ENCODE data around the gene ADNP. TPM values are rescaled to one million over a fixed set of nuclear protein-coding genes. Genes with fewer than 3 reads are reported as not detected.
"Not testable (repeated sequence)": the region's sequence is repeated elsewhere in the genome, so short reads cannot be mapped to it uniquely, and the experiment has no call there.

ADNP gene
- total RNA-seq, 4 donors from 2014 or later = 29.2 to 47.5 (median 32.8) TPM

DNA sequence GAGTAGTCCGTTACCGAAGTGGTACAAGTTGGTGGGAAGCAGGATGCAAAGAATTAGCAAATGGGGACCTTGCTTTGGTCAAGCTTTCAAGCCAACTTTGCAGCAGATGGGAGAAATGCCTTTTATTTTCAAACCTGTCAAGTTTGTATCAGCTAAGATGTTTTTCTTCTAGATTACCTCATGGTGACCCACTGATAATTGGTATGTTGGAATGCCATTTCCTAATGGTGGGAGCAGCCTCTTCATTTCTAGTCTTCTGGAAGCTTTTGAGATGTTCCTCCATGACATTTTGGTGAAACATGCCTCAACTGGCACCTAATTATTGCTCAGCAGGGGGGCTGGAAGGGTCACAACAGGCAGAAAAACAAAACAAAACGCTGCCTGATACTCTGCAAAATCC, 43.7 kb downstream of the ADNP start:
- no peak for TF ChIP-seq POLR2A (IDR thresholded peaks at IDR 0.05)
- TF ChIP-seq, protein P1, sequence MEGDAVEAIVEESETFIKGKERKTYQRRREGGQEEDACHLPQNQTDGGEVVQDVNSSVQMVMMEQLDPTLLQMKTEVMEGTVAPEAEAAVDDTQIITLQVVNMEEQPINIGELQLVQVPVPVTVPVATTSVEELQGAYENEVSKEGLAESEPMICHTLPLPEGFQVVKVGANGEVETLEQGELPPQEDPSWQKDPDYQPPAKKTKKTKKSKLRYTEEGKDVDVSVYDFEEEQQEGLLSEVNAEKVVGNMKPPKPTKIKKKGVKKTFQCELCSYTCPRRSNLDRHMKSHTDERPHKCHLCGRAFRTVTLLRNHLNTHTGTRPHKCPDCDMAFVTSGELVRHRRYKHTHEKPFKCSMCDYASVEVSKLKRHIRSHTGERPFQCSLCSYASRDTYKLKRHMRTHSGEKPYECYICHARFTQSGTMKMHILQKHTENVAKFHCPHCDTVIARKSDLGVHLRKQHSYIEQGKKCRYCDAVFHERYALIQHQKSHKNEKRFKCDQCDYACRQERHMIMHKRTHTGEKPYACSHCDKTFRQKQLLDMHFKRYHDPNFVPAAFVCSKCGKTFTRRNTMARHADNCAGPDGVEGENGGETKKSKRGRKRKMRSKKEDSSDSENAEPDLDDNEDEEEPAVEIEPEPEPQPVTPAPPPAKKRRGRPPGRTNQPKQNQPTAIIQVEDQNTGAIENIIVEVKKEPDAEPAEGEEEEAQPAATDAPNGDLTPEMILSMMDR (IDR thresholded peaks at IDR 0.05) = no peak
- WGBS, 2 donors = 92 to 93% methylated on average over 3 of the region's 3 CpGs
- Histone ChIP-seq H3K9me3 (no peaks in the 10 kb centered on the region), H3K27ac (no peak overlapping the region), H3K27me3 (no peaks in the 10 kb centered on the region), H3K36me3 (peaks cover 0 to 50% (median 14%) of the 10 kb centered on the region in 3 donors), H3K4me3 (no peak overlapping the region), H3K4me1 (no peaks in the 10 kb centered on the region)
- no peak for DNase-seq
- intact Hi-C loops (cut with DNase I) = no loop called here

DNA sequence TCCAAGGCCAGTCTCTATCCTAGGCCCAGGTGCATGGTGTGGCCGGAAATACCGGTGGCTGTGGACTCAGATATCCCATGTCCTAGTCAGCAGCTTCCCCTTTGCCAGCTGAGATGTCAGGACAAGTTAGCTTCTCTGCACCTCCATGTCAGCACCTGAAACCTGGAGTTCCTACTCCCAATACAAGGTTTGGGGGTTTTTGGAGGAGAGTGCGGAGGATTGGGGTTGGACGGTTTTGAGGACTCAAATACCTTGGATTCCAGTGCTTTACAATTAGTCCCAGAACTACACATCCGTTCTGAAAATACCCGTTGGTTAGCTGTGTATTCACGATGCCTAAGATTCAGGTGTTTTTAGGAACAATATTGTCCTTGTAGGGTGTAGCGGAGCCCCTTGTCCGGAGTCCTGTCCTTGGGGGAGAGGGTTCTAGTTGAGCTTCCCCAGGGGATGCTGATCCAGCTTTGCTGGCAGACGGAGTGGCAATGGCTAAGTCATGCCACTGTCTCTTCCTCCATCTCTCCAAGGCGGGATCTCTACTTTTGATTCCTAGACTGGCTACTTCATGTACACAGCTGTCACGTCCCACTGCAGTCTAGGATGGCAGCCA, 45.0 kb downstream of the ADNP start:
- no peak for DNase-seq

DNA sequence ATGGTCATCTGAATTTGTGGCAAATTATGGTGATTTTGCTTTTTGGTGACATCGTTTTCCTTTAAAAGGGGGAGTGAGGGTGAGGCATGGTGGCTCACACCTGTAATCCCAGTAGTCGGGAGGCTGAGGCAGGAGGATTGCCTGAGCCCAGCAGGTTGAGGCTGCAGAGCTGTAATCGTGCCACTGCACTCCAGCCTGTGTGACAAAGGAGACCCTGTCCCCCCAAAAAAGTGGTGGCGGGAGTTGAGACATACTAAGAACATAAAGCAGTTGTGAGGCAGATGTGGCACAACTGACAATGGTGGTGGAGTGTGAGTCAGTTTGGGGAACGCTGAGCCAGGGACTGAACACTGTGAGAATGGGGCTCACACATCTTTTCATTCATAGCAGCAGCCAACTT, 45.5 kb downstream of the ADNP start:
- WGBS, 2 donors = 73% methylated on average over 5 of the region's 5 CpGs
- H3K27me3 ChIP-seq = no peaks in the 10 kb centered on the region
- DNase-seq = no peak
- peaks cover 0 to 32% (median 3%) of the 10 kb centered on the region in 3 donors for H3K36me3 ChIP-seq
- H3K4me1 ChIP-seq = no peaks in the 10 kb centered on the region
- intact Hi-C loops (cut with DNase I) = no loop called here
- no peak overlapping the region for H3K4me3 ChIP-seq
- no peak overlapping the region for H3K27ac ChIP-seq
- TF ChIP-seq POLR2A (IDR thresholded peaks at IDR 0.05) = no peak
- TF ChIP-seq, protein P1 (IDR thresholded peaks at IDR 0.05) = no peak
- no peaks in the 10 kb centered on the region for H3K9me3 ChIP-seq

More for the DNA sequence above, 45.0 kb downstream of the ADNP start:
- TF ChIP-seq, protein P1 (IDR thresholded peaks at IDR 0.05) = no peak
- TF ChIP-seq POLR2A (IDR thresholded peaks at IDR 0.05) = no peak
- H3K27ac ChIP-seq = no peak overlapping the region
- no peak overlapping the region for H3K4me3 ChIP-seq
- no peaks in the 10 kb centered on the region for H3K9me3 ChIP-seq
- peaks cover 0 to 37% (median 6%) of the 10 kb centered on the region in 3 donors for H3K36me3 ChIP-seq
- H3K27me3 ChIP-seq = no peaks in the 10 kb centered on the region
- 78 to 81% methylated on average over 10 to 11 of the region's 12 CpGs for WGBS, 2 donors
- H3K4me1 ChIP-seq = no peaks in the 10 kb centered on the region
- intact Hi-C loops (cut with DNase I) = no loop called here

DNA sequence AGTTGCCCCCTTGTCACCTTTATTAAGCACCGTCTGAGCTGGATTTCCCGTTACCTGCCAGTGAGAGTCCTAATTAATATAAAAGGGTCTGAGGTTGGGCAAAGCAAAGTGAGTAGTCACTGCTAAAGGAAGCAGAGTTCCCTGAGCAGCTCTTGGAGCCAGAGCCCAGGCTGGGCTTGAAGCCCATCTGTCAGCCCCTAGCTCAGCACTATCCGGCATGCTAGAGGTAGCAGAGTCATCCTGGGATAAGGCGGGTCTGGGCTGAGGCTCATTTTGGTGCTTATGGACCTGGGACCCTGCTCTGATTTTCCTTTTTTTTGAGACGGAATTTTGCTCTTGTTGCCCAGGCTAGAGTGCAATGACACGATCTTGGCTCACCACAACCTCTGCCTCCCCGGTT, 46.2 kb downstream of the ADNP start:
- intact Hi-C loops (cut with DNase I) = no loop called here
- Histone ChIP-seq H3K4me1 (no peaks in the 10 kb centered on the region), H3K27ac (no peak overlapping the region), H3K36me3 (peaks cover 0 to 25% (median 3%) of the 10 kb centered on the region in 3 donors), H3K9me3 (no peaks in the 10 kb centered on the region), H3K4me3 (no peak overlapping the region), H3K27me3 (no peaks in the 10 kb centered on the region)
- TF ChIP-seq POLR2A (IDR thresholded peaks at IDR 0.05) = no peak
- TF ChIP-seq, protein P1 (IDR thresholded peaks at IDR 0.05) = no peak
- DNase-seq = no peak
- WGBS, 2 donors = 70 to 86% methylated on average over 6 to 7 of the region's 7 CpGs

DNA sequence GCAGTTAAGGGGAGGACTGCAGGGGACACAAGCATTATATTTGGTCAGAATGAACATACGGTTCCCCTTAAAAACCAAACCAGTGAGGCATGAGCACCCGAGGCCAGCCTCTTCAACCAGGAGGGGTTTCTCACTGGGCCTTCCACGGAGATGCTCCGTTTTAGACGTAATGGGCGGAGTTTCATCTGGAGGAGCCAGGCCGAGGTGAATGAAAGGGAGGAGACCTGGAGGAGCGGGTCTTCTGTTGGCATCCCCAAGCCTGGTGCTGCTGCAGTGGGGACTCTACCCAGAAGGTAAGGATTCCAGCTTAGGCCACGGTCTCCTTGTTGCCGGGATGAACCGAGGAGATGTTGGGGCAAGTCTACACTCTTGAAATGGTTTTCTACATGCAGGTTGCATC, 47.4 kb downstream of the ADNP start:
- H3K4me3 ChIP-seq = no peak overlapping the region
- WGBS, 2 donors = 78 to 89% methylated on average over 5 to 7 of the region's 11 CpGs
- DNase-seq = no peak
- no peaks in the 10 kb centered on the region for H3K27me3 ChIP-seq
- H3K4me1 ChIP-seq = no peaks in the 10 kb centered on the region
- H3K9me3 ChIP-seq = no peaks in the 10 kb centered on the region
- TF ChIP-seq, protein P1 (IDR thresholded peaks at IDR 0.05) = no peak
- no peak for TF ChIP-seq POLR2A (IDR thresholded peaks at IDR 0.05)
- H3K27ac ChIP-seq = no peak overlapping the region
- intact Hi-C loops (cut with DNase I) = no loop called here
- peaks cover 0 to 14% (median 0%) of the 10 kb centered on the region in 3 donors for H3K36me3 ChIP-seq

DNA sequence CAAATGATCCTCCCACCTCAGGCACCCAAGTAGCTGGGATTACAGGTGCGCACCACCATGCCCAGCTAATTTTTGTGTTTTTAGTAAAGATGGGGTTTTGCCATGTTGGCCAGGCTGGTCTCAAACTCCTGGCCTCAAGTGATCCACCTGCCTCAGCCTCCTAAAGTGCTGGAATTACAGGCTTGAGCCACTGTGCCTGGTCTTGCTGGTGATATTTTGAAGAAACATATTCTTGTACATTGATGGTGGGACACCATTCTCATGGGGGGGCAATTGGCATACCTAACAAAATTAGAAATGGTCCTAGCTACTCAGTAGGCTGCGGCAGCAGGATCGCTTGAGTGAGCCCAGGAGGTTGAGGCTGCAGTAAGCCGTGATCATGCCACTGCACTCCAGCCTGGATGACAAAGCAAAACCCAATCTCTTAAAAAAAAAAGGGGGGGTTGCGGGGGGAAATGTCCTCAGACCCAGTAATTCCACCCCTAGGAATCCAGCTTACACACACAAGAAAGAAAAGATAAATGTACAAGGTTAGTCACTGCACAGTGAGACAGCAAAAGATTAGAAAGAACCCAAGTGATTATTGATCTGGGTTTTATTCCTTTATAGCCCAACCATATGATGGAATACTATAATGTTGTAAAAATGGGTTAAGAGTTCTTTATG, 49.3 kb downstream of the ADNP start:
- H3K27me3 ChIP-seq; H3K4me3 ChIP-seq; H3K36me3 ChIP-seq; DNase-seq; H3K4me1 ChIP-seq; H3K9me3 ChIP-seq; H3K27ac ChIP-seq; intact Hi-C loops (cut with DNase I): not testable (repeated sequence)
- WGBS, 2 donors = 88 to 98% methylated on average over 5 of the region's 5 CpGs

Data from esophagus squamous epithelium (tissue), 5 donors.